IPS DF 6.9 (cell line): ENCODE results near the gene SPR.

Experiments used
- DNase-seq: peaks from one replicate; pipeline ENCODE4 v3.0.0-alpha.2; 2013; ENCODE audit warnings: low read depth, low spot score
- H3K27ac ChIP-seq: one replicate; pipeline ENCODE4 v1.5.1; 2013; ENCODE audit warnings: low read length, control low read depth
- H3K27me3 ChIP-seq: 2 replicates; pipeline ENCODE4 v1.6.1; 2013; ENCODE audit warnings: mild to moderate bottlenecking, low read length; ENCODE audit not compliant: control insufficient read depth, insufficient read depth
- H3K36me3 ChIP-seq: 2 replicates; pipeline ENCODE4 v1.6.1; 2013; ENCODE audit warnings: low read length; ENCODE audit not compliant: control insufficient read depth, insufficient read depth
- H3K4me1 ChIP-seq: 2 replicates; pipeline ENCODE4 v1.6.1; 2013; ENCODE audit warnings: low read length; ENCODE audit not compliant: control insufficient read depth, insufficient read depth
- H3K4me3 ChIP-seq: 2 replicates; pipeline ENCODE4 v1.5.1; 2013; ENCODE audit warnings: mild to moderate bottlenecking, low read length
- H3K9me3 ChIP-seq: 2 replicates; pipeline ENCODE4 v1.6.1; 2013; ENCODE audit warnings: low read length, inconsistent platforms; ENCODE audit not compliant: control insufficient read depth, insufficient read depth
- WGBS: extraction: QIAGEN DNeasy Blood & Tissue Kit; methylation state at CpG from one replicate; pipeline ENCODE4 v1.1.7; 2013; ENCODE audit warnings: mixed read lengths, missing lambda C conversion rate; ENCODE audit not compliant: insufficient read length, insufficient coverage; 5-methylcytosine and 5-hydroxymethylcytosine counted together

The SPR gene

GRCh38 chr2:72932045-72932740 is 45.0 kb downstream of the SPR start:
- no peak overlapping the region for H3K4me3 ChIP-seq
- no peak overlapping the region for H3K27ac ChIP-seq
- H3K36me3 ChIP-seq = no peaks in the 10 kb centered on the region; the same call in 1 of the 2 replicates
- no peak for DNase-seq
- H3K9me3 ChIP-seq = no peaks in the 10 kb centered on the region
- no CpG with 5 or more reads among the region's 5 CpGs for WGBS
- peaks cover 20% of the 10 kb centered on the region; the same call in 1 of the 2 replicates for H3K27me3 ChIP-seq
- peaks cover 3% of the 10 kb centered on the region; the same call in 1 of the 2 replicates for H3K4me1 ChIP-seq

DNA sequence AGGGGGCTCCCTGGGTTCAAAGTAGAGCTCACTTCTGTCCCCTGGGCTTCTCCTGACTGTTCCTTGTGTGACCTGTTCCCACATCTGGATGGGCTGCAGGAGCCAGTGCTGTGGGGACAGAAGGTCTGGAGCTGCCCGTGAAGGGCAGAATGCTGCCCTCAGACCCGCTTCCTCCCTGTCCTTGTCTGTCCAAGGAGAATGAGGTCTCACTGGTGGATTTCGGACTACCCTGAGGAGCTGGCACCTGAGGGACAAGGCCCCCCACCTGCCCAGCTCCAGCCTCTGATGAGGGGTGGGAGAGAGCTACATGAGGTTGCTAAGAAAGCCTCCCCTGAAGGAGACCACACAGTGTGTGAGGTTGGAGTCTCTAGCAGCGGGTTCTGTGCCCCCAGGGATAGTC is 45.6 kb downstream of the SPR start:
- no peak for DNase-seq
- Histone ChIP-seq H3K9me3 (no peaks in the 10 kb centered on the region), H3K27ac (no peak overlapping the region), H3K4me3 (no peak overlapping the region), H3K27me3 (peaks cover 15% of the 10 kb centered on the region; the same call in 1 of the 2 replicates), H3K4me1 (peaks cover 5% of the 10 kb centered on the region; the same call in 1 of the 2 replicates), H3K36me3 (no peaks in the 10 kb centered on the region; the same call in 1 of the 2 replicates)
- WGBS = no CpG with 5 or more reads among the region's 4 CpGs

GRCh38 chr2:72933207-72933606 is 46.0 kb downstream of the SPR start:
- H3K27ac ChIP-seq = no peak overlapping the region
- H3K9me3 ChIP-seq = no peaks in the 10 kb centered on the region
- H3K27me3 ChIP-seq = peaks cover 11% of the 10 kb centered on the region; the same call in 1 of the 2 replicates
- no peak overlapping the region for H3K4me3 ChIP-seq
- WGBS = no CpG with 5 or more reads among the region's 5 CpGs
- no peak for DNase-seq
- H3K36me3 ChIP-seq = no peaks in the 10 kb centered on the region; the same call in 1 of the 2 replicates
- peaks cover 5% of the 10 kb centered on the region; the same call in 1 of the 2 replicates for H3K4me1 ChIP-seq

DNA sequence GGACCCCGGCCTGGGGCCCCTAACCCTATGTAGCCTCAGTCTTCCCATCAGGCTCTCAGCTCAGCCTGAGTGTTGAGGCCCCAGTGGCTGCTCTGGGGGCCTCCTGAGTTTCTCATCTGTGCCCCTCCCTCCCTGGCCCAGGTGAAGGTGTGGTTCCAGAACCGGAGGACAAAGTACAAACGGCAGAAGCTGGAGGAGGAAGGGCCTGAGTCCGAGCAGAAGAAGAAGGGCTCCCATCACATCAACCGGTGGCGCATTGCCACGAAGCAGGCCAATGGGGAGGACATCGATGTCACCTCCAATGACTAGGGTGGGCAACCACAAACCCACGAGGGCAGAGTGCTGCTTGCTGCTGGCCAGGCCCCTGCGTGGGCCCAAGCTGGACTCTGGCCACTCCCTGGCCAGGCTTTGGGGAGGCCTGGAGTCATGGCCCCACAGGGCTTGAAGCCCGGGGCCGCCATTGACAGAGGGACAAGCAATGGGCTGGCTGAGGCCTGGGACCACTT is 46.5 kb downstream of the SPR start:
- Histone ChIP-seq H3K4me3 (no peak overlapping the region), H3K27me3 (peaks cover 8% of the 10 kb centered on the region; the same call in 1 of the 2 replicates), H3K27ac (no peak overlapping the region), H3K4me1 (peaks cover 5% of the 10 kb centered on the region; the same call in 1 of the 2 replicates), H3K36me3 (no peaks in the 10 kb centered on the region; the same call in 1 of the 2 replicates), H3K9me3 (no peaks in the 10 kb centered on the region)
- no CpG with 5 or more reads among the region's 12 CpGs for WGBS
- DNase-seq = no peak

DNA sequence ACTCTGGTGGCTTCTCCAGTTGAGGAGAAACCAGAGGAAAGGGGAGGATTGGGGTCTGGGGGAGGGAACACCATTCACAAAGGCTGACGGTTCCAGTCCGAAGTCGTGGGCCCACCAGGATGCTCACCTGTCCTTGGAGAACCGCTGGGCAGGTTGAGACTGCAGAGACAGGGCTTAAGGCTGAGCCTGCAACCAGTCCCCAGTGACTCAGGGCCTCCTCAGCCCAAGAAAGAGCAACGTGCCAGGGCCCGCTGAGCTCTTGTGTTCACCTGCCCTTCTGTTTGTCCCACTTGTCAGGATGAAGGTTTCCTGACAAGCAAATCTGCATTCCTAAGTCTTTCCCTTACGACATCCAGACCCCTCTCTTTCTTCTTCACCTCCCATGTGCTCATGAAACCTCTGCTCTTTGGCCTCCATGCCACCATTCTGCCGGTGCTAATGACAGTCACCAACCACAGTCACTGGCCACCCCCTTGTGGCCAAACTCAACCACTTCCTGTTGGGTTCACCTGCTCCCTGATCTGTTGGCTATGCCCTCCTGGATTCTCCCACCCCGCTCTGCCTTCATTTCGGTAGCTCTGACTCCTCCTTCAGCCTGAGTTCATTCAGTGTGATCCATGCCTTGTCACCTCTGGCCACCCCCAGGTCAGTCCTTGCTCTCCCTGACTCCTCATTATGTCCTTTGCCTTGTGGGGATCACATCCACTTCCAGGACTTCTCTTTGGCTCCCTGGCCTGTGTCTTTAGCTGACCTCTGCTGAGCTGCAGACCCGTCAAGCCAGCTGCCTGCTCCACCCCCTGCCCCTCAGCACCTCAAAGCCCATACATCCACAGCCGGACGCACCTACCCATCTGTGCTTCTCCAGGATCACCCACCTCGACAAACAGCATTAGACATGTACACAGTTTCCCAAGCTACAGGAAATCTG is 47.7 kb downstream of the SPR start:
- H3K4me1 ChIP-seq = peaks cover 5% of the 10 kb centered on the region
- H3K27me3 ChIP-seq = peaks cover 2% of the 10 kb centered on the region; the same call in 1 of the 2 replicates
- no peaks in the 10 kb centered on the region for H3K9me3 ChIP-seq
- no peak overlapping the region for H3K4me3 ChIP-seq
- no peak overlapping the region for H3K27ac ChIP-seq
- H3K36me3 ChIP-seq = no peaks in the 10 kb centered on the region; the same call in 1 of the 2 replicates
- no CpG with 5 or more reads among the region's 14 CpGs for whole genome bisulfite sequencing
- DNase-seq = no peak

DNA sequence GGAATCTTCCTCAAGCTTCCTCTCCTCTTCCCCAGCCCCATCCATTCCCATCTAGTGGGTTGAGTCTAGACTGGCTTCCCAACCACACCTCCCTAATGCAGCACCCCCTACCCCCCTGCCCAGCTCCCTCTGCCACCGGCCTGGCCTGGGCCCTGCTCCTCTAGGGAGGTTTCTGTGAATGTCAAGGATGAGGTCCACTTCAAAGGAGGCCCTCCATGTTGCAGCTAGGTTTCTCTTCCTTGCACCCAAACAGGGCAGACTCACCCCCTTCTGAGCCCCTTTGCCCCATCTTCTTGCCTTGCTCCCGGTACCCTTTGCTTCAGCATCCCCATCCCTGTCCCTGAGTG is 48.4 kb downstream of the SPR start:
- H3K4me1 ChIP-seq = peaks cover 5% of the 10 kb centered on the region
- no peaks in the 10 kb centered on the region for H3K27me3 ChIP-seq
- no peak for DNase-seq
- H3K36me3 ChIP-seq = no peaks in the 10 kb centered on the region; the same call in 1 of the 2 replicates
- H3K9me3 ChIP-seq = no peaks in the 10 kb centered on the region
- no CpG with 5 or more reads among the region's 2 CpGs for WGBS
- no peak overlapping the region for H3K27ac ChIP-seq
- no peak overlapping the region for H3K4me3 ChIP-seq

DNA sequence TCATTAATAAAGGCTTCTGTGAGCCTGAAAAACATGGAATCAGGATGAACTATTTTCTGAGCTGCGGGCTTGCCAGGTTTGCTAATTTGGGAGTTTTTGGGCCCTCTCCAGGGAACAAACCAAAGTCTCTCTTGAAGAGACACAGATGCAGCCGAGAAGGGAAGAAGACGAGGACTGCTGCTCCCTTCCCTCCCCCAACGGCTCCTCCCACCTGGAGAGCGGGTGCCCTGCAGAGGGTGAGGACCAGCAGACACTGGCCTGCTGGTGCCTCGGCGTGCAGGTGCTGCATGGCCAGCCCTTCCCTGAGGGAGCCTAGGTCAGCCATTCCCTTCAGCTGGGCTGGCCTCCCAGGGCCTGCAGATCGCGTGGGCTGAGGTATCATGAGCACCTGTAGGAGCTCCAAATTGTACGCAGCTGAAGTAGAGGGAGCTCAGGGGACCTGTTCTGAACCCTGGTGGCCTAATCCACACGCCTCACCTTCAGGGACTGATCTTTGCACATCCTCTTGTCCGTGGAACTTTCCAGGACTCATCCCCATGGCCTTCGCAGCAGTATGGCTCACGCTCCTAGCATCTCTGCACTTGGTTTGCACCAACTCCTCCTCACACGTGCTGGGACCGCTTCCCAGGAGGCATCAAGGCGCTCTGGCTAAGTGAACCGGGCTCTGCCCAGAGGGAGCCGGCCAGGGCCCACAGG is 49.6 kb downstream of the SPR start:
- WGBS = no CpG with 5 or more reads among the region's 19 CpGs
- H3K9me3 ChIP-seq = no peaks in the 10 kb centered on the region
- no peak overlapping the region for H3K27ac ChIP-seq
- H3K36me3 ChIP-seq = no peaks in the 10 kb centered on the region
- no peaks in the 10 kb centered on the region for H3K27me3 ChIP-seq
- H3K4me3 ChIP-seq = no peak overlapping the region
- DNase-seq = no peak
- peaks cover 11% of the 10 kb centered on the region for H3K4me1 ChIP-seq

DNA sequence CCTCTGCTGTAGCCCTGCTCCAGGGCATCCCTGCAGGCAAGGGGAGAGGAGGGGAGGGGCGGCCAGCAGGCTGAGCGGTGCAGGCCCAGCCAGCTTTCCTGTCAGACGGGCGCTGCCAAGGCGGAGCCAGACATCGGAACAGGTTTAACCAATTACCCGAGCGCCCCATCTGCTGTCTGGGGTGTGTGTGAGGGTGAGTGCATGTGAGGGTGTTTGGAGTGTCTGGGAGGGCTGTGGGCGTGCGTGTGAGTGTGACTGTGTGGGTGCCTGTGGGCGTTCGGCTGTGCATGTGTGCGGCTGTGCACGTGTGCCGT is 50.1 kb downstream of the SPR start:
- H3K27me3 ChIP-seq = no peaks in the 10 kb centered on the region
- H3K4me3 ChIP-seq = no peak overlapping the region
- no peaks in the 10 kb centered on the region for H3K36me3 ChIP-seq
- H3K4me1 ChIP-seq = peaks cover 11% of the 10 kb centered on the region
- no peak overlapping the region for H3K27ac ChIP-seq
- no peaks in the 10 kb centered on the region for H3K9me3 ChIP-seq
- WGBS = no CpG with 5 or more reads among the region's 15 CpGs
- no peak for DNase-seq

- Histone ChIP-seq H3K4me3 (no peak overlapping the region), H3K36me3 (no peaks in the 10 kb centered on the region), H3K4me1 (peaks cover 11% of the 10 kb centered on the region), H3K27me3 (no peaks in the 10 kb centered on the region), H3K9me3 (no peaks in the 10 kb centered on the region), H3K27ac (no peak overlapping the region)
- no peak for DNase-seq
- no CpG with 5 or more reads among the region's 5 CpGs for WGBS
Observed at GRCh38 chr2:72938455-72938854, 51.2 kb downstream of the SPR start.

- Histone ChIP-seq H3K4me3 (no peak overlapping the region), H3K36me3 (0 out of 2 replicates have a peak, but pooled peaks cover 2% of the 10 kb centered on the region), H3K27me3 (no peaks in the 10 kb centered on the region), H3K9me3 (no peaks in the 10 kb centered on the region), H3K4me1 (peaks cover 11% of the 10 kb centered on the region), H3K27ac (no peak overlapping the region)
- DNase-seq = no peak
- no CpG with 5 or more reads among the region's 6 CpGs for WGBS
Observed at GRCh38 chr2:72940361-72940760, 53.2 kb downstream of the SPR start.
